ENCODE data around the gene ONECUT3.

- TF ChIP-seq POLR2A (IDR thresholded peaks at IDR 0.05) (no peak), CTCF (IDR thresholded peaks at IDR 0.05) (peak in 1 of 4 donors; percentile 18)
Measured at GRCh38 chr19:1725100-1726064, 27.9 kb upstream of the ONECUT3 start.
